Upper lobe of left lung (tissue), 6 donors: ENCODE results near the gene TBX18. TPM values are rescaled to one million over a fixed set of nuclear protein-coding genes. Genes with fewer than 3 reads are reported as not detected.

Experiments used
- ATAC-seq, 2 donors: fragments of 200-7000 bp; cut with Tn5 transposase; one replicate each; pipeline ENCODE4 v1.9.1; 2022; ENCODE audit warnings: mild to moderate bottlenecking in 2 of 2, moderate library complexity in 2 of 2; ENCODE audit not compliant: low FRiP score in 2 of 2
- DNase-seq, 2 donors: peaks; one replicate each; pipeline ENCODE4 v3.0.0-alpha.2; 2019 to 2020
- H3K27ac ChIP-seq, 4 donors: fragments of 200-600 bp; sonication (generic); one replicate each; pipeline ENCODE4 v1.5.1; 2016 to 2019
- H3K27me3 ChIP-seq, 4 donors: fragments of 200-600 bp; sonication (generic); one replicate each; pipeline ENCODE4 v1.5.1; 2017 to 2019
- H3K36me3 ChIP-seq, 4 donors: fragments of 200-600 bp; sonication (generic); one replicate each; pipeline ENCODE4 v1.5.1; 2016 to 2019
- H3K4me1 ChIP-seq, 4 donors: fragments of 200-600 bp; sonication (generic); one replicate each; pipeline ENCODE4 v1.5.1; 2018 to 2019
- H3K4me3 ChIP-seq, 4 donors: fragments of 200-600 bp; sonication (generic); one replicate each; pipeline ENCODE4 v1.5.1; 2017 to 2019; ENCODE audit warnings: mild to moderate bottlenecking in 2 of 4, moderate library complexity in 1 of 4
- H3K9me3 ChIP-seq, 4 donors: fragments of 200-600 bp; sonication (generic); one replicate each; pipeline ENCODE4 v1.5.1; 2018 to 2019
- EP300 ChIP-seq, 4 donors: sonication (generic); formaldehyde crosslinking; IDR thresholded peaks; one replicate each; pipeline ENCODE4 v1.5.1; 2017; ENCODE audit warnings: antibody characterized with exemption in 4 of 4, control low read depth in 2 of 4
- POLR2A ChIP-seq, 4 donors: fragments of 450-650 bp; IDR thresholded peaks; one replicate each; pipeline ENCODE4 v1.5.1; 2016 to 2017; ENCODE audit warnings: antibody characterized with exemption in 4 of 4, mild to moderate bottlenecking in 2 of 4
- POLR2AphosphoS5 ChIP-seq, 2 donors: sonication (generic); formaldehyde crosslinking; IDR thresholded peaks; one replicate each; pipeline ENCODE4 v1.5.1; 2017; ENCODE audit warnings: antibody characterized with exemption in 2 of 2
- WGBS, 2 donors: methylation state at CpG; one replicate each; pipeline ENCODE4 v1.1.5; 2017 to 2018; 5-methylcytosine and 5-hydroxymethylcytosine counted together
- total RNA-seq, 6 donors: library from RNA; depleted of rRNA in 4 of 6; stranded (reverse); fragments of >200 nt in 4 of 6; gene quantifications; one replicate each; pipeline versions ENCODE4 v1.1.0 to v1.2.1, GENCODE V29; 2016 to 2021
- TF ChIP-seq, protein P1 (sequence below), 6 experiments: fragments of 450-650 bp in 4 of 6; fragments of 200-600 bp in 2 of 6; sonication (generic) in 2 of 6; IDR thresholded peaks; one replicate each; pipeline ENCODE4 v1.5.1; 2016 to 2019; ENCODE audit warnings: antibody characterized with exemption in 6 of 6
- donor health status: DM: no; HTN: no; CAD: no; lungs with moderate emphysema.
- donor health status: DM: no; HTN: yes; CAD: no; lungs with severe emphysema.

The TBX18 gene
- total RNA-seq, 6 donors from 2014 or later, result 0.20 to 0.49 (median 0.44) TPM; not detected in 3

GRCh38 chr6:84663866-84664265 lies 100.5 kb downstream of the TBX18 start:
- ATAC-seq (no peak), DNase-seq (no peak)
- no peaks in the 10 kb centered on the region for H3K36me3 ChIP-seq
- TF ChIP-seq EP300 (IDR thresholded peaks at IDR 0.05), result no peak
- TF ChIP-seq POLR2A (IDR thresholded peaks at IDR 0.05), result no peak
- no peak overlapping the region for H3K4me3 ChIP-seq
- no peak overlapping the region for H3K27ac ChIP-seq
- no peaks in the 10 kb centered on the region for H3K27me3 ChIP-seq
- WGBS, 2 donors, result 60 to 63% methylated on average over 2 of the region's 2 CpGs
- no peaks in the 10 kb centered on the region for H3K9me3 ChIP-seq
- H3K4me1 ChIP-seq, result no peaks in the 10 kb centered on the region

DNA sequence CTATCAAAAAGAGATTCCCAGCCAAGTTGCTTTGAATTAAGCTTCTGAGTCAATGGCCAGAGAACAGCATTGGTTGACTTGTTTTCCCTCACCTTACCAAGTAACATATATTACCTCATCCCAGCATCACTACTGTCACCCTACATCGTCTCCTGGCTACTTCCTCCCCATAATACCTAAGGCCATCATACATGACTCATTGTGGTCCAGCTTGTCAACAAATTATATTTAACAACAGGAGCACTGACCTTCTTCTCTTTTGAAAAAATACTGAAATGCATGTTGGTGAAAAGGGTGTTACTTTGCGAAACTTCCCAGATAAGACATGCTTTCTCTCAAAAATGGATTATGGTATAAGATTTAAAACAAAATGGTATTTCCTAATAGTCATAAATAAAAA lies 106.9 kb downstream of the TBX18 start:
- TF ChIP-seq POLR2A (IDR thresholded peaks at IDR 0.05), result no peak
- TF ChIP-seq POLR2AphosphoS5 (IDR thresholded peaks at IDR 0.05), result no peak
- no peak for TF ChIP-seq EP300 (IDR thresholded peaks at IDR 0.05)
- TF ChIP-seq, protein P1, sequence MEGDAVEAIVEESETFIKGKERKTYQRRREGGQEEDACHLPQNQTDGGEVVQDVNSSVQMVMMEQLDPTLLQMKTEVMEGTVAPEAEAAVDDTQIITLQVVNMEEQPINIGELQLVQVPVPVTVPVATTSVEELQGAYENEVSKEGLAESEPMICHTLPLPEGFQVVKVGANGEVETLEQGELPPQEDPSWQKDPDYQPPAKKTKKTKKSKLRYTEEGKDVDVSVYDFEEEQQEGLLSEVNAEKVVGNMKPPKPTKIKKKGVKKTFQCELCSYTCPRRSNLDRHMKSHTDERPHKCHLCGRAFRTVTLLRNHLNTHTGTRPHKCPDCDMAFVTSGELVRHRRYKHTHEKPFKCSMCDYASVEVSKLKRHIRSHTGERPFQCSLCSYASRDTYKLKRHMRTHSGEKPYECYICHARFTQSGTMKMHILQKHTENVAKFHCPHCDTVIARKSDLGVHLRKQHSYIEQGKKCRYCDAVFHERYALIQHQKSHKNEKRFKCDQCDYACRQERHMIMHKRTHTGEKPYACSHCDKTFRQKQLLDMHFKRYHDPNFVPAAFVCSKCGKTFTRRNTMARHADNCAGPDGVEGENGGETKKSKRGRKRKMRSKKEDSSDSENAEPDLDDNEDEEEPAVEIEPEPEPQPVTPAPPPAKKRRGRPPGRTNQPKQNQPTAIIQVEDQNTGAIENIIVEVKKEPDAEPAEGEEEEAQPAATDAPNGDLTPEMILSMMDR (IDR thresholded peaks at IDR 0.05), result no peak
- H3K4me1 ChIP-seq, result no peaks in the 10 kb centered on the region
- H3K27ac ChIP-seq, result no peak overlapping the region
- no peaks in the 10 kb centered on the region for H3K27me3 ChIP-seq
- H3K9me3 ChIP-seq, result no peaks in the 10 kb centered on the region
- no peaks in the 10 kb centered on the region for H3K36me3 ChIP-seq
- H3K4me3 ChIP-seq, result no peak overlapping the region
- no peak for DNase-seq
- ATAC-seq, result no peak
- 82 to 84% methylated on average over 2 of the region's 2 CpGs for WGBS, 2 donors

- ATAC-seq, result no peak
- Histone ChIP-seq H3K36me3 (no peaks in the 10 kb centered on the region), H3K4me3 (no peak overlapping the region), H3K27ac (no peak overlapping the region), H3K27me3 (no peaks in the 10 kb centered on the region), H3K9me3 (no peaks in the 10 kb centered on the region), H3K4me1 (no peaks in the 10 kb centered on the region)
- TF ChIP-seq, protein P1 (IDR thresholded peaks at IDR 0.05), result no peak
- no peak for TF ChIP-seq POLR2AphosphoS5 (IDR thresholded peaks at IDR 0.05)
- TF ChIP-seq EP300 (IDR thresholded peaks at IDR 0.05), result no peak
- TF ChIP-seq POLR2A (IDR thresholded peaks at IDR 0.05), result no peak
- no peak for DNase-seq
- 74 to 80% methylated on average over 2 of the region's 2 CpGs for WGBS, 2 donors
These were observed 107.4 kb downstream of the TBX18 start for GRCh38 chr6:84657025-84657424.

- no peak for ATAC-seq
- WGBS, 2 donors, result 72 to 83% methylated on average over 3 of the region's 3 CpGs
These were observed 111.3 kb downstream of the TBX18 start for GRCh38 chr6:84653027-84653551.

DNA sequence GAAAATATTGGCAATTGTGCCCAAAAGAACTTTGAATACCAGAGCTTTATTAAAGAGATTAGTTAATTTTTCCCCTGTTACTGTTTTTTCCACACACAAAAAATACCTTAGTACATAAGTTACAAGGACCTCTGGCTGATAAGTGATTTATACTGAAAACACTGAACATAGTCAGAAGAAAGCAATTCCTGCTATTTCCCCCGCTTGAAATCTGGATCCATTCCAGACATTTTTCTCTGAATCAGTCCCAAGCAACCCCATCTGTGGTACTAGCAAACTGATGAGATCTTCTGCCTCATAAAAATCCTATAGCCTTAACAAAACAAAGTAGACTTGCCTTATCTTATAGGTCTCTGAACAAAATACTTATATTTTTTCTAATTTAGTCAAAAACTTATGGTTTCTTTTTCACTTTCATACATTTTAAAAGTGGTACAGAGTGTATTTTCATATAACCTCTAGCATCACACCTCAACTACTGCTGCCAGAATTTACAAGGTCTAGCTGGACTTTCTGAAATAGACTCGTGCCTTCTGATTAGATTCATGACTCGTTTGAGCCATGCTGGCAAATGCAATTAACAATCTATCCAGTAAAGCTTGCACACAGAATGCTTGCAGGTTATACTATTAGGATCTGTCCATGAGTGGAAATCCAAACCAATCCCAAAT lies 111.9 kb downstream of the TBX18 start:
- Histone ChIP-seq H3K9me3 (no peaks in the 10 kb centered on the region), H3K4me3 (no peak overlapping the region), H3K4me1 (no peaks in the 10 kb centered on the region), H3K27me3 (no peaks in the 10 kb centered on the region), H3K36me3 (no peaks in the 10 kb centered on the region), H3K27ac (no peak overlapping the region)
- TF ChIP-seq POLR2A (IDR thresholded peaks at IDR 0.05), result no peak
- TF ChIP-seq POLR2AphosphoS5 (IDR thresholded peaks at IDR 0.05), result no peak
- TF ChIP-seq EP300 (IDR thresholded peaks at IDR 0.05), result no peak
- TF ChIP-seq, protein P1 (IDR thresholded peaks at IDR 0.05), result no peak
- 67% methylated on average over 3 of the region's 3 CpGs for WGBS, 2 donors
- ATAC-seq (no peak), DNase-seq (no peak)

More at GRCh38 chr6:84653027-84653551, 111.3 kb downstream of the TBX18 start:
- Histone ChIP-seq H3K9me3 (no peaks in the 10 kb centered on the region), H3K27ac (no peak overlapping the region), H3K36me3 (no peaks in the 10 kb centered on the region), H3K4me3 (no peak overlapping the region), H3K27me3 (no peaks in the 10 kb centered on the region), H3K4me1 (no peaks in the 10 kb centered on the region)
- no peak for DNase-seq
- TF ChIP-seq EP300 (IDR thresholded peaks at IDR 0.05), result no peak
- TF ChIP-seq POLR2A (IDR thresholded peaks at IDR 0.05), result no peak
- TF ChIP-seq POLR2AphosphoS5 (IDR thresholded peaks at IDR 0.05), result no peak
- TF ChIP-seq, protein P1 (IDR thresholded peaks at IDR 0.05), result no peak
